ENCODE data around the gene SLC38A7. TPM values are rescaled to one million over a fixed set of nuclear protein-coding genes. Genes with fewer than 3 reads are reported as not detected.
A peak's percentile ranks its signal among the peaks of the same experiment; 100 is the strongest.

Gene SLC38A7, protein sequence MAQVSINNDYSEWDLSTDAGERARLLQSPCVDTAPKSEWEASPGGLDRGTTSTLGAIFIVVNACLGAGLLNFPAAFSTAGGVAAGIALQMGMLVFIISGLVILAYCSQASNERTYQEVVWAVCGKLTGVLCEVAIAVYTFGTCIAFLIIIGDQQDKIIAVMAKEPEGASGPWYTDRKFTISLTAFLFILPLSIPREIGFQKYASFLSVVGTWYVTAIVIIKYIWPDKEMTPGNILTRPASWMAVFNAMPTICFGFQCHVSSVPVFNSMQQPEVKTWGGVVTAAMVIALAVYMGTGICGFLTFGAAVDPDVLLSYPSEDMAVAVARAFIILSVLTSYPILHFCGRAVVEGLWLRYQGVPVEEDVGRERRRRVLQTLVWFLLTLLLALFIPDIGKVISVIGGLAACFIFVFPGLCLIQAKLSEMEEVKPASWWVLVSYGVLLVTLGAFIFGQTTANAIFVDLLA
- total RNA-seq: 10 to 100 TPM in 1 of 2 experiments, 1 to 10 TPM in 1; 9.9 to 10.3 TPM

DNA sequence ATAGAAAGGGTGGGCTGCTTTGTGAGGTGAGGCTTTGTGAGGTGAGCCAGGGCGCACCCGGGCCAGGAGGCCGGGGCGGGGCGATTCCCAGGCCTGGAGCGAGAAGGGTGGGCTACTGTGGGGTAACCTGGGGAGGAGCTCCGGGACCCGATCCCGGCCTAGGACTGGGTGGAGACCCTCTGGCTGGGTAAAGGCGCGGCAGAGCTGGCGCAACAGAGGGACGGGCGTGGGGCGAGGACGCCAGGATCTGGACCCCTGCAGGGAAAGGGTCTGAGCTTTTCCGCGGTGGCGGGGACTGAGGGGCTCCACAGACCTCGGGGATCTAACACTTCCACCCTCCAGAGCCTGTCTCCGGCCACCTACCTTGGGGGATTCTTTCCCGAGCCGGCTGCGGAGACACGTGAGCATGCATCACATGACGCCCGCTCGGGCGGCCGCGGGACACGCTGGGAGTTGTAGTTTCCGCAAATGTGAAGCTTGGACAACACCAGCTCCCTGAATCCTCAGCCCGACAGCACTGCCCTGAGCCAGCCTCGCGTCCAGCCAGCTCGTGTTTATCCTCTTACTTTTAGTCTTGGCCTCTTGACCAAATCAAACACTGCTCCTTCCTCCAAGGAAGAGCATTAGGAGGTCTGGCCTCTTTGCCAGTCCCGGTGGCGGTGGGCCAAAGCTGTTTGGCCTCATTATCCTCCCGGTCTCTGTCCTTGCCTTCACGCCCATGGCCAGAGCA is at the start of gene SLC38A7:
TSS of gene SLC38A7 (minus strand) at position 417 of the 730 bp plus-strand sequence. CDS start 4,644 bp downstream, outside the sequence.
- ChIA-PET POLR2A (interaction anchor here (0.6 to 1.2 kb wide), 3 partner anchors 28 to 258 kb away, joined by 3 to 8 read pairs (median 5); no protein-coding TSS in a partner anchor), CTCF (interaction anchor here (0.8 to 2.7 kb wide), 3 partner anchors 44 to 72 kb away, joined by 3 to 16 read pairs (median 3); no protein-coding TSS in a partner anchor)
- H3K4me3 Mint-ChIP-seq: peak within 1 kb of the TSS; percentile 92
- H3K36me3 Mint-ChIP-seq (ENCODE audit: low read depth): no peaks in the 10 kb centered on the region
- H3K27me3 Mint-ChIP-seq (ENCODE audit: low read depth): peaks cover 3% of the 10 kb centered on the region
- H3K4me1 Mint-ChIP-seq (ENCODE audit: low read depth): peaks cover 20% of the 10 kb centered on the region
- ATAC-seq (peak; percentile 97), DNase-seq (peak; percentile 81)
- H3K27ac Mint-ChIP-seq: peak within 1 kb of the TSS; percentile 83
- no peaks in the 10 kb centered on the region for H3K9me3 Mint-ChIP-seq (ENCODE audit: insufficient read depth)

DNA sequence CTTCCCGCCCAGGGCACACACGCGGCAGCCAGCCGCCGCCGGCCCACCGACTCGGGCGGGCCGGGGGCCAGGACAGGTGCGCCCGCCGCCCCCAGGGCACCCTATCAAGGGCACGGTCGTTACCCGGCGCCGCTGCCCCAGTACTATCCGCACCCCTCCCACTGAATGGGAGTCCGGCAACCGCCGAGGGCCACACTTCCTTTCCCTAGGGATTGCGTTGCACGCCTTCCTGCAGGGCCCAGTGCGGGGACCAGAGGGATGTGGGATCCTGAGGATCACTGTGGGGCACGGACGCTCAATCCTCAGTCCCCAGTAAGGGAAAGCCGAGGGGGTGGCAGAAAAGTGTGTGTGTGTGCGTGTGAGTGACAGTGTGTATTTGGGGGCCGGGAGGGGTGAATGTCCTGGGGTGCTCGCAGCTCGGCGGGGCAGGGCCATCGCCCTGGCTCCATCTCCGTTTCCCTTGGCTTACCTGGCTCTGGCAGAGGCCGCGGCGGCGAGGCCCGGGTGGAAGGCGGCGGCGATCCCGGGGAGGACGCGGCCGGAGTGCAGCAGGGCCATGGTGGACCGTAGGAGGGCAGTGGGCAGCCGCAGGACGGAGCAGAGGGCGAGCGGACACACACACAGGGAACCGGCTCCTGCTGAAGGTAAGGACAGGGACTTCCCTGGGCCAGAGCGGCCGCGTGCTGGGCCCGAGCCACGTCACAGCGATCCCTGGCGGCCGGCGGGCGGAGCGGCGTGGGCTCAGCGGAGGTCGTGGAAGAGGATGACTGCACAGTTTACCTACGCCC is 49.3 kb upstream of the SLC38A7 start, which contains the start of gene GOT2:
TSS of gene GOT2 (minus strand) at position 646 of the 788 bp plus-strand sequence. CDS start at position 558, 88 bp downstream.
- Mint-ChIP-seq H3K4me1 (ENCODE audit: low read depth) (peaks cover 32% of the 10 kb centered on the region), H3K4me3 (peak within 1 kb of the TSS; percentile 99), H3K9me3 (ENCODE audit: insufficient read depth) (no peaks in the 10 kb centered on the region), H3K27me3 (ENCODE audit: low read depth) (no peaks in the 10 kb centered on the region), H3K27ac (peak within 1 kb of the TSS; percentile 97), H3K36me3 (ENCODE audit: low read depth) (peaks cover 22% of the 10 kb centered on the region)
- ATAC-seq: peak; percentile 99
- ChIA-PET POLR2A (no interaction called here), CTCF (interaction anchor here (4.7 kb wide), 1 partner anchor 22 kb away, joined by 21 read pairs; no protein-coding TSS in a partner anchor)
- peak; percentile 85 for DNase-seq

DNA sequence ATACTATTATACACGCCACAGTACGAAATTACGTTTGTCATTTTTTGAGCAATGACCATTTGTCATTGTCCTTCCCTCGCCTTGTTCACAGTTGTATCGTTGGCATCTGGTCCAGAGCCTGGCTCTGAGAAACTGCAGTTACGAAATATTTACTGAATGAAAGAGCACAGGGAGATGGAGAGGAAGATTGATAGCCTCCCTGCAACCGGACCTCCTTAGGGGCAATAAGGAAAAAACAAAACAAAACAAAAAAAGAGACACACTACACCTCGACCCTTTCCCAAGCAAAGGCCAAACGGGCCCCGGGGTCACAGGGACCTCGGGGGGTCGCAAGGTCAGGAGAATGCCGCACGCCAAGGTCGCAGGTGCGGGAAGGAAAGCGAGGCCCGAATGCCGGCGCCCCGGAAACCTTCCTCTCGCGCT is 48.7 kb upstream of the SLC38A7 start:
- Mint-ChIP-seq H3K9me3 (ENCODE audit: insufficient read depth) (no peaks in the 10 kb centered on the region), H3K27me3 (ENCODE audit: low read depth) (no peaks in the 10 kb centered on the region), H3K27ac (peak overlapping the region; percentile 83), H3K4me1 (ENCODE audit: low read depth) (peaks cover 33% of the 10 kb centered on the region), H3K36me3 (ENCODE audit: low read depth) (peaks cover 23% of the 10 kb centered on the region), H3K4me3 (peak overlapping the region; percentile 99)
- ChIA-PET CTCF (interaction anchor here (1.5 to 4.7 kb wide), 2 partner anchors 23 to 181 kb away, joined by 3 to 21 read pairs; no protein-coding TSS in a partner anchor), POLR2A (no interaction called here)
- ATAC-seq (no peak), DNase-seq (no peak)

DNA sequence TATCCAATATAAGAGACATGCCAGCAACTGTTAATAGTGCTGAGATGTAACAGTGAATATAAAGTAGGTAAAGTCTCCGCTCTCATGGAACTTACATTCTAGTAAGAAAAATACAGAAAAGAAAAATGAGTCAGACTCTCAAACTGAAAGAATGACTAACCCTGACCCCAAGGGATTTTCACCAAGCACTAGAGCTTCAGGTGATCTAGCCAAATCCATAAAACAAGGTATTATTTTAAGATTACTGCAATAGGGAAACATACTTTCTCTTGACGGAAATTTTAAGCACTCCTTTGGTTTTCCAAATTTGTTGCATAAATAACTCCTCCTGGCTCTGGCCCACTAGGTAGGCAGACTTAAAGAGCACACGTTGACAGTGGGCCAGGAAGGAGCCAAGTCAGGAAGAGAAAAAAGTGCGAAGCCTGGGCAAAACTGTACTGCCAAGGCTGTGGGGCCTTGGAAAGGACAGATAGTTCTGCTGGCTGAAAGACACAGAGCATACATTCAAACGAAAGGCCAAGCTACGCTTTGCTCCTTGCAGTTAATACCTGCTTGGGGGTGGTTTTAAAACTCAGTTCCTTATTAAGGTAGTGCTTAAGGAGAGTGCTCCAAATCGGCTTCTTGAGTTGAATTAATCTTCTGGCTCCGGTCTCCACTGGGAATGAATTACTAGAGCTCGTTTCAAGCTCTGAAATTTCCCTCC is 48.1 kb upstream of the SLC38A7 start:
- Mint-ChIP-seq H3K9me3 (ENCODE audit: insufficient read depth) (no peaks in the 10 kb centered on the region), H3K27me3 (ENCODE audit: low read depth) (no peaks in the 10 kb centered on the region), H3K4me3 (peak overlapping the region; percentile 99), H3K4me1 (ENCODE audit: low read depth) (peaks cover 33% of the 10 kb centered on the region), H3K36me3 (ENCODE audit: low read depth) (peaks cover 29% of the 10 kb centered on the region), H3K27ac (peak overlapping the region; percentile 83)
- ChIA-PET CTCF (interaction anchor here (1.2 to 4.7 kb wide), 4 partner anchors 21 to 181 kb away, joined by 3 to 21 read pairs (median 3); no protein-coding TSS in a partner anchor), POLR2A (no interaction called here)
- no peak for ATAC-seq
- no peak for DNase-seq

DNA sequence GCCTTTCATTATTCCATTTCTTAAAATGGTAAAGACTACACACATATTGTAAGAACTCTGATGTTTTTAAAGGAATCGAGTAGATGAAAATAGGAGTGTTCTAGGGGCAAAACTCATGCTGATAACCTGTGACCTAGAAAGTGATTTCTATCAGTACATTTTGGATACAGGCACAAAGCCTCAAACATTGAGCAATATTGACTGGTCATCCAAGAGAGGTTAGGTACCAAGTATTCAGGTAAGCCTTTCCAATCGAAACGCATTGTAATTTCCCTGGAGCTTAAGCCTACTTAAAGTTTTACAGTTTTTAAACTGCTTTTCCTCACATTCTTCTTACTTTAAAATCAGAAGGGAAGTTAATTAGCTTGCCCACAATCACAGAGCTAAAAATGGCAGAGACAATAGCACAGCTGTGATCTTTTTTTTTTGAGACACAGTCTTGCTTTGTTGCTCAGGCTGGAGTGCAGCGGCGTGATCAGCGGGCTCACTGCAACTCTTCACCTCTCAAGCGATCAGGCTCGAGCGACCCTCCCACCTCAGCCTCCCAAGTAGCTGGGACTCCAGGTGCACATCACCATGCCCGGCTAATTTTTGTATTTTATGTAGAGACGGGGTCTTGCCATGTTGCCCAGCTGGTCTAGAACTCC is 46.3 kb upstream of the SLC38A7 start:
- H3K9me3 Mint-ChIP-seq (ENCODE audit: insufficient read depth): no peaks in the 10 kb centered on the region
- ATAC-seq (no peak), DNase-seq (no peak)
- no peak overlapping the region for H3K27ac Mint-ChIP-seq
- H3K36me3 Mint-ChIP-seq (ENCODE audit: low read depth): peaks cover 29% of the 10 kb centered on the region
- no peak overlapping the region for H3K4me3 Mint-ChIP-seq
- peaks cover 33% of the 10 kb centered on the region for H3K4me1 Mint-ChIP-seq (ENCODE audit: low read depth)
- H3K27me3 Mint-ChIP-seq (ENCODE audit: low read depth): no peaks in the 10 kb centered on the region
- ChIA-PET POLR2A (interaction anchor here (1.2 kb wide), 2 partner anchors 14 to 101 kb away, joined by 3 to 4 read pairs; partner anchors contain the start of gene CNOT1), CTCF (interaction anchor here (0.9 to 4.7 kb wide), 2 partner anchors 25 to 78 kb away, joined by 3 to 21 read pairs; no protein-coding TSS in a partner anchor)

DNA sequence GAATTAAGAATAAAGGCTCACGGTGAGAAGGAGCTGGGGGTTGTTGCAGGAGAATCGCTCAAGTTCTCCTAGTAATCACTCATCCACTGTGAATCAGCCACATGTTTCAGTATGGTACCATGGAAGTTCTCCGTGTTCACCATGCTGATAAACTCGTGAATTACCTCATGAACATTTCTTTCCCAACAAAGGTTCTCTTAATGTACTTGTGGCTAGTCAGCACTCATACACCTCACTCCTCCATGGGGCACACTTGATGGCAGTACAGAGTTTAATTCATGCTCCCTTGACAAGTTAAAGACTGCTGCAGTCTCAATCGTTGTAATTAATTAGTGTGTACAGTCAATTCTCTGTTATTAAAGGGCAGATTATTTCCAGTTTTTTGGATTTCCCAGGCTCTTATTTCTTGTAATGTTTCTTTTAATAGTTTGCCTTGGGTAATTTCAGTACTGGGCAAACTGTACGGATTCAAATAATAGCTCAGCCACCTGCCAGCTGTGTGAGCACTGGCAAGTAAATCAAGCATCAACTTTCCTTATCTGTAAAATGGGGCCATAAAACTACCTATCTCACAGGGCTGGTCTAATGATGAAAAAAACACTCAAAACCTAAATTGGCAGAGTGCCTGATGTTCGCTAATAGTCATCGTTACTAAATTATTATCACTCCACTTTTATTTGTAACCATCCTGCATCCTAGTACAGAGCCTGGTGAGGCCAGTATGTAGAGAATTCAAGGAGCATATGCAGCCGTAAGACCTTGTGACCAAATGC is 43.4 kb upstream of the SLC38A7 start:
- H3K4me3 Mint-ChIP-seq: no peak overlapping the region
- H3K9me3 Mint-ChIP-seq (ENCODE audit: insufficient read depth): no peaks in the 10 kb centered on the region
- no peak for ATAC-seq
- DNase-seq: no peak
- peaks cover 30% of the 10 kb centered on the region for H3K36me3 Mint-ChIP-seq (ENCODE audit: low read depth)
- ChIA-PET POLR2A (no interaction called here), CTCF (no interaction called here)
- H3K4me1 Mint-ChIP-seq (ENCODE audit: low read depth): peaks cover 28% of the 10 kb centered on the region
- no peaks in the 10 kb centered on the region for H3K27me3 Mint-ChIP-seq (ENCODE audit: low read depth)
- H3K27ac Mint-ChIP-seq: no peak overlapping the region

DNA sequence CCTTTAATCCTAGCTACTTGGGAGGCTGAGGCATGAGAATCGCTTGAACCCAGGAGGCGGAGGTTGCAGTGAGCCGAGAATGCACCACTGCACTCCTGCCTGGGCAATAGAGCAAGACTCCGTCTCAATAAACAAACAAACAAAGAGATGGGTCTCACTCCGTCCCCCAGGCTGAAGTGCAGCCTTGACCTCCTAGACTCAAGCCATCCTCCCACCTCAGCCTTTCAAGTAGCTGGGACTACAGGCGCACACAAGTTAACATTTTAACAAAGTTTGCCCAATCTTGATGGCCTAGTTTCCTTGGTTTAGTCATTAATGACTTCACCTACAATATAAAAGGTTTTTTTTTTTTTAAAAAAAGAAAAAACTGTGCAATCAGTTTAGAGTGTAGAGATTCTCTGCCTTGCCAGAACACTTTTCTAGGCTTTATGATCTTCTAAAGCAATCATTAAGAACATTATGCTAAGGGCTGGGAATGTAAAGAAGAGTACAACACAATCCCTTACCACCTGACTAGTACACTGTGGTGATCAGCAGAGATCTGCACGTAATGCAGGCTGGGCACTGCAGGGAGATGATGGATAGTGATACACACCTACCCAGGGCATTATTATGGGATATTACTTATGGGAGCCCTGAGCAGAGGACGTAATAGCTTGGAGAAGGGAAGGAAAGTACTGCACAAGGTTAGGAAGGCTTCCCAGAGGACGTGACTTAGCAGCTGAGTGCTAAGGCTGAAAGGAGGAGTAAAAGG is 42.6 kb upstream of the SLC38A7 start:
- Mint-ChIP-seq H3K4me1 (ENCODE audit: low read depth) (peaks cover 21% of the 10 kb centered on the region), H3K27me3 (ENCODE audit: low read depth) (no peaks in the 10 kb centered on the region), H3K4me3 (no peak overlapping the region), H3K9me3 (ENCODE audit: insufficient read depth) (no peaks in the 10 kb centered on the region), H3K27ac (no peak overlapping the region), H3K36me3 (ENCODE audit: low read depth) (peaks cover 26% of the 10 kb centered on the region)
- no peak for ATAC-seq
- ChIA-PET CTCF (no interaction called here), POLR2A (no interaction called here)
- DNase-seq: no peak

DNA sequence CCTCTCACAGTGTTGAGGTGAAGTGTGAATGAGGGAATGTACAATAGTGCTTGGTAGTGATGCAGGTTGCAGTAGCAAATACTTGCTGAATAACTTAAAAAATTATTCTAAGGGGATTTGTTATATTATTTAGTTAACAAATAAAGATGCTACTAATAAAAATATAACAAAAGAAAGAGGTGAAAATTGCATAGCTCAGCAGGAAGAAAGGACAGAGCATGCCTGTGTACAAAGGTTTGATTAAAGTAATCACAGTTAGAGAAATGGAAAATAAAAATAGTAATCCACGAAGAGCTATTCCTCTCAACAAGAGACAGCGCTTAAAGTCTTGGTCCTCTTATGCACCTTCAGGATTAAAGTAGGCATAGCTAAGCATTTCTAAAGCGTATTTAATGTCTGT is 38.5 kb upstream of the SLC38A7 start:
- Mint-ChIP-seq H3K4me3 (no peak overlapping the region), H3K4me1 (ENCODE audit: low read depth) (no peaks in the 10 kb centered on the region), H3K9me3 (ENCODE audit: insufficient read depth) (no peaks in the 10 kb centered on the region), H3K27me3 (ENCODE audit: low read depth) (no peaks in the 10 kb centered on the region), H3K27ac (no peak overlapping the region), H3K36me3 (ENCODE audit: low read depth) (peaks cover 35% of the 10 kb centered on the region)
- ChIA-PET CTCF (interaction anchor here (0.6 to 4.1 kb wide), 2 partner anchors 33 to 596 kb away, joined by 3 to 20 read pairs; no protein-coding TSS in a partner anchor), POLR2A (no interaction called here)
- DNase-seq (no peak), ATAC-seq (no peak)

DNA sequence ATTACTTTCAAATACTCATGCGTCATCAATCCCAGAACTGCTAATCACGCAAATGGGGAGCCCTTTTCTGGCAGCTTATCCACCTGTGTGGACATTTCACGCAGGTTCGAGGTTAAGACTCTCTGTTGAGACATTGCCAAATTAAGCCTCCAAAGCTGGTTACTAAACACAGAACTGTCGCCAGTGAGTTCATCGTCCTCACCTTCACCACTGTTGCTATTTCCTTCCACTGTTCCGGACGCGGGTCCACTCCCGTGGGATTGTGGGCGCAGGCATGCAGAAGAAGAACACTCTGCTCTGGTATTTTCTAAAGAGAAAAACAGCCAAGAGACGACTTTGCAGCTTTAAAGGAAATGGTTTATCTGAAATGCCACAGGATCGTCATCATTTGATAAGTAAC is 33.4 kb upstream of the SLC38A7 start:
- POLR2A ChIA-PET: no interaction called here
- Mint-ChIP-seq H3K4me3 (no peak overlapping the region), H3K4me1 (ENCODE audit: low read depth) (no peaks in the 10 kb centered on the region), H3K27me3 (ENCODE audit: low read depth) (no peaks in the 10 kb centered on the region), H3K36me3 (ENCODE audit: low read depth) (peaks cover 54% of the 10 kb centered on the region), H3K27ac (no peak overlapping the region), H3K9me3 (ENCODE audit: insufficient read depth) (no peaks in the 10 kb centered on the region)
- DNase-seq (no peak), ATAC-seq (no peak)
- CTCF ChIA-PET: no interaction called here
